ENCODE results near the gene ACOX1. TPM values are rescaled to one million over a fixed set of nuclear protein-coding genes. Genes with fewer than 3 reads are reported as not detected.
A peak's percentile ranks its signal among the peaks of the same experiment; 100 is the strongest.

ACOX1 gene
- total and polyA plus RNA-seq, 4 donors, result 14.6 to 48.8 (median 28.8) TPM

- H3K27me3 ChIP-seq (ENCODE audit: control insufficient read depth in 1 of 2, insufficient read depth in 2 of 2, low read length in 1 of 2), result no peaks in the 10 kb centered on the region
- no peaks in the 10 kb centered on the region for H3K9me3 ChIP-seq (ENCODE audit: control insufficient read depth, low read length)
- no peak overlapping the region for H3K4me3 ChIP-seq (ENCODE audit: low read length in 2 of 2)
- ATAC-seq (ENCODE audit: low FRiP score), result no peak
- H3K4me1 ChIP-seq (ENCODE audit: control insufficient read depth in 1 of 2, insufficient read depth in 2 of 2, low read length in 2 of 2), result no peaks in the 10 kb centered on the region
- intact Hi-C loops (cut with DNase I), result no loop called here
- WGBS, 2 donors, result 92% methylated on average over 18 of the region's 18 CpGs
- H3K27ac ChIP-seq (ENCODE audit: low read depth in 1 of 2, low read length in 2 of 2), result no peak overlapping the region
- no peaks in the 10 kb centered on the region for H3K36me3 ChIP-seq (ENCODE audit: control insufficient read depth in 1 of 2, insufficient read depth in 2 of 2, low read length in 1 of 2)
- no peak for DNase-seq
Observed at GRCh38 chr17:75922173-75922961, 56.6 kb downstream of the ACOX1 start.

- no peak overlapping the region for H3K4me3 ChIP-seq (ENCODE audit: low read length in 2 of 2)
- H3K27ac ChIP-seq (ENCODE audit: low read depth in 1 of 2, low read length in 2 of 2), result no peak overlapping the region
- no peaks in the 10 kb centered on the region for H3K4me1 ChIP-seq (ENCODE audit: control insufficient read depth in 1 of 2, insufficient read depth in 2 of 2, low read length in 2 of 2)
- no peaks in the 10 kb centered on the region for H3K9me3 ChIP-seq (ENCODE audit: control insufficient read depth, low read length)
- ATAC-seq (ENCODE audit: low FRiP score) (no peak), DNase-seq (no peak)
- 94 to 95% methylated on average over 14 to 15 of the region's 15 CpGs for WGBS, 2 donors
- no peaks in the 10 kb centered on the region for H3K27me3 ChIP-seq (ENCODE audit: control insufficient read depth in 1 of 2, insufficient read depth in 2 of 2, low read length in 1 of 2)
- no peaks in the 10 kb centered on the region for H3K36me3 ChIP-seq (ENCODE audit: control insufficient read depth in 1 of 2, insufficient read depth in 2 of 2, low read length in 1 of 2)
- intact Hi-C loops (cut with DNase I), result no loop called here
Observed at GRCh38 chr17:75921596-75921995, 57.4 kb downstream of the ACOX1 start.

GRCh38 chr17:75920045-75920560, 58.9 kb downstream of the ACOX1 start:
- intact Hi-C loops (cut with DNase I), result no loop called here
- H3K27me3 ChIP-seq (ENCODE audit: control insufficient read depth in 1 of 2, insufficient read depth in 2 of 2, low read length in 1 of 2), result no peaks in the 10 kb centered on the region
- ATAC-seq (ENCODE audit: low FRiP score) (no peak), DNase-seq (no peak)
- no peaks in the 10 kb centered on the region for H3K4me1 ChIP-seq (ENCODE audit: control insufficient read depth in 1 of 2, insufficient read depth in 2 of 2, low read length in 2 of 2)
- H3K9me3 ChIP-seq (ENCODE audit: control insufficient read depth, low read length), result no peaks in the 10 kb centered on the region
- no peak overlapping the region for H3K27ac ChIP-seq (ENCODE audit: low read depth in 1 of 2, low read length in 2 of 2)
- H3K4me3 ChIP-seq (ENCODE audit: low read length in 2 of 2), result no peak overlapping the region
- 89 to 90% methylated on average over 11 of the region's 11 CpGs for WGBS, 2 donors
- no peaks in the 10 kb centered on the region for H3K36me3 ChIP-seq (ENCODE audit: control insufficient read depth in 1 of 2, insufficient read depth in 2 of 2, low read length in 1 of 2)

- H3K27ac ChIP-seq (ENCODE audit: low read depth in 1 of 2, low read length in 2 of 2), result no peak overlapping the region
- H3K36me3 ChIP-seq (ENCODE audit: control insufficient read depth in 1 of 2, insufficient read depth in 2 of 2, low read length in 1 of 2), result no peaks in the 10 kb centered on the region
- intact Hi-C loops (cut with DNase I), result no loop called here
- no peak overlapping the region for H3K4me3 ChIP-seq (ENCODE audit: low read length in 2 of 2)
- ATAC-seq (ENCODE audit: low FRiP score) (no peak), DNase-seq (no peak)
- H3K27me3 ChIP-seq (ENCODE audit: control insufficient read depth in 1 of 2, insufficient read depth in 2 of 2, low read length in 1 of 2), result no peaks in the 10 kb centered on the region
- no peaks in the 10 kb centered on the region for H3K4me1 ChIP-seq (ENCODE audit: control insufficient read depth in 1 of 2, insufficient read depth in 2 of 2, low read length in 2 of 2)
- 94% methylated on average over 22 of the region's 22 CpGs for WGBS, 2 donors
- H3K9me3 ChIP-seq (ENCODE audit: control insufficient read depth, low read length), result no peaks in the 10 kb centered on the region
Observed at GRCh38 chr17:75919611-75920010, 59.4 kb downstream of the ACOX1 start.

GRCh38 chr17:75917917-75918445, 61.0 kb downstream of the ACOX1 start:
- Histone ChIP-seq H3K36me3 (ENCODE audit: control insufficient read depth in 1 of 2, insufficient read depth in 2 of 2, low read length in 1 of 2) (no peaks in the 10 kb centered on the region), H3K4me1 (ENCODE audit: control insufficient read depth in 1 of 2, insufficient read depth in 2 of 2, low read length in 2 of 2) (no peaks in the 10 kb centered on the region), H3K9me3 (ENCODE audit: control insufficient read depth, low read length) (no peaks in the 10 kb centered on the region), H3K27me3 (ENCODE audit: control insufficient read depth in 1 of 2, insufficient read depth in 2 of 2, low read length in 1 of 2) (no peaks in the 10 kb centered on the region), H3K4me3 (ENCODE audit: low read length in 2 of 2) (no peak overlapping the region), H3K27ac (ENCODE audit: low read depth in 1 of 2, low read length in 2 of 2) (no peak overlapping the region)
- intact Hi-C loops (cut with DNase I), result no loop called here
- no peak for ATAC-seq (ENCODE audit: low FRiP score)
- no peak for DNase-seq
- 93 to 95% methylated on average over 31 of the region's 31 CpGs for WGBS, 2 donors

GRCh38 chr17:75917141-75917916, 61.6 kb downstream of the ACOX1 start:
- Histone ChIP-seq H3K4me3 (ENCODE audit: low read length in 2 of 2) (no peak overlapping the region), H3K4me1 (ENCODE audit: control insufficient read depth in 1 of 2, insufficient read depth in 2 of 2, low read length in 2 of 2) (no peaks in the 10 kb centered on the region), H3K27me3 (ENCODE audit: control insufficient read depth in 1 of 2, insufficient read depth in 2 of 2, low read length in 1 of 2) (no peaks in the 10 kb centered on the region), H3K27ac (ENCODE audit: low read depth in 1 of 2, low read length in 2 of 2) (no peak overlapping the region), H3K9me3 (ENCODE audit: control insufficient read depth, low read length) (no peaks in the 10 kb centered on the region), H3K36me3 (ENCODE audit: control insufficient read depth in 1 of 2, insufficient read depth in 2 of 2, low read length in 1 of 2) (no peaks in the 10 kb centered on the region)
- no peak for ATAC-seq (ENCODE audit: low FRiP score)
- DNase-seq, result no peak
- 88 to 89% methylated on average over 19 to 23 of the region's 23 CpGs for WGBS, 2 donors
- intact Hi-C loops (cut with DNase I), result no loop called here

- no peak for ATAC-seq (ENCODE audit: low FRiP score)
- peaks cover 0 to 2% of the 10 kb centered on the region in 2 donors for H3K36me3 ChIP-seq (ENCODE audit: control insufficient read depth in 1 of 2, insufficient read depth in 2 of 2, low read length in 1 of 2)
- intact Hi-C loops (cut with DNase I), result no loop called here
Observed at GRCh38 chr17:75915268-75915667, 63.7 kb downstream of the ACOX1 start.

GRCh38 chr17:75914643-75915267, 64.2 kb downstream of the ACOX1 start:
- WGBS, 2 donors, result 94 to 95% methylated on average over 34 of the region's 34 CpGs
- Histone ChIP-seq H3K36me3 (ENCODE audit: control insufficient read depth in 1 of 2, insufficient read depth in 2 of 2, low read length in 1 of 2) (peaks cover 0 to 2% of the 10 kb centered on the region in 2 donors), H3K9me3 (ENCODE audit: control insufficient read depth, low read length) (no peaks in the 10 kb centered on the region), H3K27ac (ENCODE audit: low read depth in 1 of 2, low read length in 2 of 2) (no peak overlapping the region), H3K4me1 (ENCODE audit: control insufficient read depth in 1 of 2, insufficient read depth in 2 of 2, low read length in 2 of 2) (no peaks in the 10 kb centered on the region), H3K27me3 (ENCODE audit: control insufficient read depth in 1 of 2, insufficient read depth in 2 of 2, low read length in 1 of 2) (no peaks in the 10 kb centered on the region), H3K4me3 (ENCODE audit: low read length in 2 of 2) (no peak overlapping the region)
- ATAC-seq (ENCODE audit: low FRiP score) (no peak), DNase-seq (peak in 1 of 2 donors; percentile 41)
- intact Hi-C loops (cut with DNase I), result no loop called here

More at GRCh38 chr17:75915268-75915667, 63.7 kb downstream of the ACOX1 start:
- Histone ChIP-seq H3K4me1 (ENCODE audit: control insufficient read depth in 1 of 2, insufficient read depth in 2 of 2, low read length in 2 of 2) (no peaks in the 10 kb centered on the region), H3K9me3 (ENCODE audit: control insufficient read depth, low read length) (no peaks in the 10 kb centered on the region), H3K27me3 (ENCODE audit: control insufficient read depth in 1 of 2, insufficient read depth in 2 of 2, low read length in 1 of 2) (no peaks in the 10 kb centered on the region), H3K27ac (ENCODE audit: low read depth in 1 of 2, low read length in 2 of 2) (no peak overlapping the region), H3K4me3 (ENCODE audit: low read length in 2 of 2) (no peak overlapping the region)
- DNase-seq, result no peak
- WGBS, 2 donors, result 89 to 90% methylated on average over 8 of the region's 8 CpGs

Data from aorta (tissue), 5 donors.